Lower leg skin (tissue), 4 donors: ENCODE data around the gene HHIPL1. TPM values are rescaled to one million over a fixed set of nuclear protein-coding genes. Genes with fewer than 3 reads are reported as not detected.

ENCODE experiments used
- DNase-seq, 2 donors: peaks; one replicate each; pipeline ENCODE4 v3.0.0-alpha.2; 2019; ENCODE audit warnings: low spot score in 2 of 2
- H3K4me3 ChIP-seq: fragments of 200-600 bp; sonication (generic); 2 replicates; pipeline ENCODE4 v1.5.1; 2017; ENCODE audit warnings: mild to moderate bottlenecking, low read depth; ENCODE audit not compliant: poor library complexity, severe bottlenecking
- CTCF ChIP-seq, 3 donors: fragments of 450-650 bp; IDR thresholded peaks; one replicate each; pipeline ENCODE4 v1.5.1; 2016; ENCODE audit warnings: antibody characterized with exemption in 3 of 3, mild to moderate bottlenecking in 3 of 3, moderate library complexity in 2 of 3
- POLR2A ChIP-seq, 2 donors: fragments of 450-650 bp; IDR thresholded peaks; one replicate each; pipeline ENCODE4 v1.6.1; 2016 to 2017; ENCODE audit warnings: antibody characterized with exemption in 2 of 2, mild to moderate bottlenecking in 1 of 2, moderate library complexity in 1 of 2
- WGBS, 2 donors: methylation state at CpG; one replicate each; pipeline ENCODE4 v1.1.5; 2018; 5-methylcytosine and 5-hydroxymethylcytosine counted together
- intact Hi-C: fragments of 100-400 bp; cut with DNase I; formaldehyde crosslinking; loops from one replicate; pipeline ENCODE4 v1.15.0; 2023; ENCODE audit warnings: low total_unique reads
- total RNA-seq, 4 donors: library from RNA; depleted of rRNA; stranded (reverse); fragments of >200 nt; gene quantifications; one replicate each; pipeline ENCODE4 v1.1.0, GENCODE V29; 2016

HHIPL1 gene
- total RNA-seq, 4 donors from 2014 or later: 0.59 to 2.4 (median 0.92) TPM

- intact Hi-C loops: no loop called here
- no peak for TF ChIP-seq POLR2A (IDR thresholded peaks at IDR 0.05)
- TF ChIP-seq CTCF (IDR thresholded peaks at IDR 0.05): no peak
- 42 to 60% methylated on average over 5 to 8 of the region's 8 CpGs for WGBS, 2 donors
- no peak for DNase-seq
- no peak overlapping the region for H3K4me3 ChIP-seq
Observed at GRCh38 chr14:99612738-99613330, 32.1 kb upstream of the HHIPL1 start.

GRCh38 chr14:99615497-99616157, 29.3 kb upstream of the HHIPL1 start:
- TF ChIP-seq POLR2A (IDR thresholded peaks at IDR 0.05) (no peak), CTCF (IDR thresholded peaks at IDR 0.05) (no peak)
- intact Hi-C loops: no loop called here
- 33 to 36% methylated on average over 7 of the region's 7 CpGs for WGBS, 2 donors
- no peak for DNase-seq
- no peak overlapping the region for H3K4me3 ChIP-seq

GRCh38 chr14:99616832-99617800, 27.8 kb upstream of the HHIPL1 start:
- intact Hi-C loops: no loop called here
- WGBS, 2 donors: 74 to 79% methylated on average over 16 of the region's 16 CpGs
- no peak overlapping the region for H3K4me3 ChIP-seq
- DNase-seq: no peak
- TF ChIP-seq CTCF (IDR thresholded peaks at IDR 0.05): no peak
- TF ChIP-seq POLR2A (IDR thresholded peaks at IDR 0.05): no peak

GRCh38 chr14:99619835-99620834, 24.8 kb upstream of the HHIPL1 start:
- TF ChIP-seq POLR2A (IDR thresholded peaks at IDR 0.05): no peak
- no peak for DNase-seq
- WGBS, 2 donors: 47 to 63% methylated on average over 12 of the region's 13 CpGs
- intact Hi-C loops: no loop called here
- no peak overlapping the region for H3K4me3 ChIP-seq

- no peak overlapping the region for H3K4me3 ChIP-seq
- TF ChIP-seq POLR2A (IDR thresholded peaks at IDR 0.05) (no peak), CTCF (IDR thresholded peaks at IDR 0.05) (no peak)
- 77 to 85% methylated on average over 6 of the region's 6 CpGs for WGBS, 2 donors
- intact Hi-C loops: no loop called here
- no peak for DNase-seq
Observed at GRCh38 chr14:99621948-99622347, 23.0 kb upstream of the HHIPL1 start.
